Measurements from ENCODE around the gene SLC25A4. TPM values are rescaled to one million over a fixed set of nuclear protein-coding genes. Genes with fewer than 3 reads are reported as not detected.
A peak's percentile ranks its signal among the peaks of the same experiment; 100 is the strongest.

Gene SLC25A4
- total and polyA plus RNA-seq, 3 donors from 2014 or later, result 58.7 to 104 (median 60.5) TPM

GRCh38 chr4:185137233-185137925 is 5.7 kb upstream of the SLC25A4 start:
- TF ChIP-seq CTCF (IDR thresholded peaks at IDR 0.05) (no peak), POLR2A (IDR thresholded peaks at IDR 0.05) (no peak)
- 11 to 16% methylated on average over 23 to 24 of the region's 24 CpGs for WGBS, 2 donors
- H3K9me3 ChIP-seq, result no peaks in the 10 kb centered on the region
- no peaks in the 10 kb centered on the region for H3K36me3 ChIP-seq (ENCODE audit: low read depth, missing control alignments)
- H3K27me3 ChIP-seq, result no peaks in the 10 kb centered on the region
- H3K4me1 ChIP-seq, result peaks cover 13% of the 10 kb centered on the region
- peak overlapping the region; percentile 76 to 81 for H3K27ac ChIP-seq
- peak overlapping the region; percentile 23 to 51 for H3K4me3 ChIP-seq
- peak; percentile 84 for DNase-seq
- intact Hi-C loops (cut with DNase I; ENCODE audit: low total_unique reads), result no loop called here

- WGBS, 2 donors, result 30 to 32% methylated on average over 10 of the region's 10 CpGs
- no peaks in the 10 kb centered on the region for H3K27me3 ChIP-seq
- peak overlapping the region; percentile 76 to 81 for H3K27ac ChIP-seq
- H3K4me1 ChIP-seq, result peaks cover 17% of the 10 kb centered on the region
- no peak for DNase-seq
- no peaks in the 10 kb centered on the region for H3K9me3 ChIP-seq
- TF ChIP-seq CTCF (IDR thresholded peaks at IDR 0.05), result no peak
- TF ChIP-seq POLR2A (IDR thresholded peaks at IDR 0.05), result no peak
- intact Hi-C loops (cut with DNase I; ENCODE audit: low total_unique reads), result no loop called here
- no peaks in the 10 kb centered on the region for H3K36me3 ChIP-seq (ENCODE audit: low read depth, missing control alignments)
- H3K4me3 ChIP-seq, result no peak overlapping the region
Measured at GRCh38 chr4:185138161-185138560, 4.9 kb upstream of the SLC25A4 start.

GRCh38 chr4:185139736-185140135 is 3.3 kb upstream of the SLC25A4 start:
- intact Hi-C loops (cut with DNase I; ENCODE audit: low total_unique reads), result no loop called here

GRCh38 chr4:185141777-185142176 is 1.3 kb upstream of the SLC25A4 start:
- H3K4me1 ChIP-seq, result peaks cover 34% of the 10 kb centered on the region
- H3K4me3 ChIP-seq, result no peak overlapping the region
- H3K27me3 ChIP-seq, result no peaks in the 10 kb centered on the region
- no peak overlapping the region for H3K27ac ChIP-seq
- TF ChIP-seq POLR2A (IDR thresholded peaks at IDR 0.05) (no peak), CTCF (IDR thresholded peaks at IDR 0.05) (no peak)
- no peaks in the 10 kb centered on the region for H3K9me3 ChIP-seq
- WGBS, 2 donors, result 74 to 87% methylated on average over 6 of the region's 6 CpGs
- no peaks in the 10 kb centered on the region for H3K36me3 ChIP-seq (ENCODE audit: low read depth, missing control alignments)
- intact Hi-C loops (cut with DNase I; ENCODE audit: low total_unique reads), result no loop called here
- no peak for DNase-seq

More at GRCh38 chr4:185139736-185140135, 3.3 kb upstream of the SLC25A4 start:
- Histone ChIP-seq H3K27ac (no peak overlapping the region), H3K27me3 (no peaks in the 10 kb centered on the region), H3K4me1 (peaks cover 23% of the 10 kb centered on the region), H3K36me3 (ENCODE audit: low read depth, missing control alignments) (no peaks in the 10 kb centered on the region), H3K9me3 (no peaks in the 10 kb centered on the region), H3K4me3 (no peak overlapping the region)
- WGBS, 2 donors, result 79 to 81% methylated on average over 6 of the region's 6 CpGs
- no peak for TF ChIP-seq POLR2A (IDR thresholded peaks at IDR 0.05)
- no peak for TF ChIP-seq CTCF (IDR thresholded peaks at IDR 0.05)
- no peak for DNase-seq

GRCh38 chr4:185142564-185142911 is 528 bp upstream of the SLC25A4 start:
- H3K4me1 ChIP-seq, result peaks cover 32% of the 10 kb centered on the region
- intact Hi-C loops (cut with DNase I; ENCODE audit: low total_unique reads), result no loop called here
- H3K4me3 ChIP-seq, result peak overlapping the region; percentile 72 to 78
- peak overlapping the region; percentile 59 to 74 for H3K27ac ChIP-seq
- TF ChIP-seq POLR2A (IDR thresholded peaks at IDR 0.05), result no peak
- TF ChIP-seq CTCF (IDR thresholded peaks at IDR 0.05), result no peak
- H3K27me3 ChIP-seq, result no peaks in the 10 kb centered on the region
- no peak for DNase-seq
- 3 to 21% methylated on average over 7 to 11 of the region's 11 CpGs for WGBS, 2 donors
- no peaks in the 10 kb centered on the region for H3K36me3 ChIP-seq (ENCODE audit: low read depth, missing control alignments)
- H3K9me3 ChIP-seq, result no peaks in the 10 kb centered on the region

All from testis (tissue), 3 donors.